NCI-H524 (cell line): ENCODE data around the gene TJP1.
"Not testable (repeated sequence)": the region's sequence is repeated elsewhere in the genome, so short reads cannot be mapped to it uniquely, and the experiment has no call there.

Experiments
- DNase-seq, 2 experiments: peaks; one replicate each; lab custom pipeline; 2025; lab: John Stamatoyannopoulos, UW

TJP1 gene

GRCh38 chr15:29838352-29839010 lies 16.2 kb upstream of the TJP1 start:
- DNase-seq, result no peak

DNA sequence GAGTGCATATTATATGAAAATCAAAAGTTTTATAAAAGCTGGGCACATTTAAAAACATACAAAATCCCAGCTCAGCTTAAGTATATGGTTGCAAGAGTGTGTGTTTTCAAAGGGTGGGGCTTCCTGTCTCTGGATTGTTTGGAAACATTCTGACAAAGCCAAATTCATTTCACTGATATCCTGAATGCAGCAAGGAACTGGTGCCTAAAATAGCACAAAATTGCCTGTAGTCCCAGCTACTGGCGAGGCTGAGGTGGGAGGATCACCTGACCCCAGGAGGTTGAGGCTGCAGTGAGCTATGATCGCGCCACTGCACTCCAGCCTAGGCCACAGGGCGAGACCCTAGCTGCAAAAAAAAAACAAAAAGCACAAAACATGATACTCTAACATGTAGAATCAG lies 13.0 kb upstream of the TJP1 start:
- DNase-seq, result no peak

GRCh38 chr15:29832709-29833108 lies 10.4 kb upstream of the TJP1 start:
- DNase-seq, result no peak

DNA sequence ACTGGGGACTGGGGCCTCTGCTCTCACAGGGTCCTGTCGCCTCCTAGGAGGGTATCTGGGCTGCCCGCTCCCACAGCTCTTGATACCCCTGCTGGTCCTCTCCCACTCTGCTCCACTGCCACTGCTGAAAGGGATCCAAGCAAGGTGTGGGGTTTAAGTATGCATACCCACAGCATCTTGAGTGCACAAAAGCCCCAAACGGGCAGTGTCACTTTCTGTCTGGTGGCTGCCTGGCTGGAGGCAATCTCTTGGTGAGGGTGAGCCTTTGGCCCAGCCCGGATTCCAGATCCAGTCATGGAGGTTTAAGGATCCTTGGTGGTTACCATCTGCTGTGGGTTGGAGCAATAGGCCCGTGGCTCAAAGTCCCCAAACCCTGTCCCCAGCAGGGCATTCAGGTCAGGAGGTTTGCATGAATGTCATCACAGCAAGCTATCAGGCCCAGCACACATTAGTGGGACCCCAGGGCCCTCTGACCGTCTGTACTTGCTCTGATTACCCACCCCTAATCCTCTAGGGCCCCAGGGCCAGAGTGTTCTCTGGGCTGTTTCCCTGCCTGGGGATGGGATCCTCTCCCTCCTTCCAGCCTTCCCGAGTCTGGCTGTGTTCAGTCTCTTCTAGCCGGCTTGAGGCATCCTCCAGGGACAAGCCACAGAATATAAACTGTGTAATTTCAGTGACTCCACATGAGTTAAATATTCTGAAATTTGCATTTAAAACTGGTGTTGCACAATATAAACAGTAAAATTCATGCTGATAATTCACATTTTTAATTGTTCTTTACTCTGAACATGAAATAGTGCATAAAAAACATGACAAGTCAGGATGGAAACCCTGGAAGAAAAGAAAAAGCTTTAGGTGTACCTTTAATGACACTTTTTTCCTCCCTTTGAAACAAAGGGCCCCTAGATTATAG lies 4.9 kb upstream of the TJP1 start:
- no peak for DNase-seq

DNA sequence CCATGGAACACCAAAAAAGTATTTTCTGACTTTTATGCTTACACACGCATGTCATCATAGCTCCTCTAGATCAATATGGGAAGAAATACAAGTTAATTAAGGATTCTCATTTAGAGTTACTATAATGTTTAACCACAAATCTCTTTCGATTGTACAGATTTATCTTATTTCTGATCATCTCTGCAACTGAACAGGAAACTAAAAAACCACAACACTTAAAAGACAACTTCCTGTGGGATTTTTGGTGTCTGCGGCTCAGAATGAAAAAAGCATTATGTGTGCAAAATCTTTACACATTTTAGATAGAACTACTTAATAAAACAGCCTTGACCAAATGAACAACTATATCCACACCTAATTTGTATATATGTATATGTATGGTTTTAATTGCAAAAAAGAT lies 3.0 kb upstream of the TJP1 start:
- no peak for DNase-seq

DNA sequence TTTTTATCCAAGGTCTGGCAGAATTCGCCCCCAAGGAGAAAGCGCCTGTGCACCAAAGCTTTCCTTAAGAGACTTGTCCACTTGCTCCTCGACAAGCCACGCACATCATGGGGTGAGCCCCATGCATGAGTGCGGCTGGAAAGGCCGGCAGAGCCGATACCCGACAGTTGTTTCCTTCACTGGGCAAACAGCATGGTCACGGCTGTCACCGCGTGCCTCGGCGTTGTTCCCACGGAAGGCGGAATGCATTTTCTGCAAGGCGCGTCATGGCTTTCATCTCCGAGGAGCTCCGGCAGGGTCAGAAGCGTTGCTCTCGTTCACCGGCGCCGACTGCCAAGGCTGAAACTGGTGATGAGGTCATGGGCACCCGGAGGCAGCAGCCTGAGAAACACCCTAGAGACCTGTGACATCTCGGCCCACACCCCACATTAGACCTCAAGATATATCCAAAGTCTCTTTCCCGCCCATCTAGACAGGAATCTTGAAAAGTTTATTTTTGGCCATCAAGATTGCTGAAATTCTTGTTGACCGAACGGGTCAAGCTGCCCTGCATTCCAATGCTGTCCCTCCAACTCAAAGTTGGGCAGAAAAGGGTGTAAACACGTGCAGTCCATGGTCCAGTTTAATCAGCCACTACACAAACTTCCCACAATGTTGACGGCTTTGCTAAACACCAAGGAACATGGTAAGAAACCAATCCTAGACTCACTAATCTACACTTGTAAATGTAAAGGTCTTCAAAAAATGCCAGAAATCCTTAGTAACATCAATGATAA lies 604 bp upstream of the TJP1 start:
- DNase-seq, result no peak

GRCh38 chr15:29821416-29822099 lies 710 bp downstream of the TJP1 start:
- DNase-seq, result peak; percentile 51 to 67

GRCh38 chr15:29820394-29821154 lies 1.7 kb downstream of the TJP1 start:
- no peak for DNase-seq

- no peak for DNase-seq
These were observed 2.3 kb downstream of the TJP1 start for GRCh38 chr15:29819979-29820378.

- no peak for DNase-seq
These were observed 4.1 kb downstream of the TJP1 start for GRCh38 chr15:29818141-29818540.

DNA sequence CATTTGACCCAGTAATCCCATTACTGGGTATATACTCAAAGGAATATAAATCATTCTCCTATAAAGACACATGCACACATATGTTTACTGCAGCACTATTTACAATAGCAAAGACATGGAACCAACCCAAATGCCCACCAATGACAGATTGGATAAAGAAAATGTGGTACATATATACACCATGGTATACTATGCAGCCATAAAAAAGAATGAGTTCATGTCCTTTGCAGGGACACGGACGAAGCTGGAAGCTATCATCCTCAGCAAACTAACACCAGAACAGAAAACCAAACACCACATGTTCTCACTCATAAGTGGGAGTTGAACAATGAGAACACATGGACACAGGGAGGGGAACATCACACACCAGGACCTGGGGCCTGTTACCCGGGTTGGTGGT lies 4.8 kb downstream of the TJP1 start:
- not testable (repeated sequence) for DNase-seq

DNA sequence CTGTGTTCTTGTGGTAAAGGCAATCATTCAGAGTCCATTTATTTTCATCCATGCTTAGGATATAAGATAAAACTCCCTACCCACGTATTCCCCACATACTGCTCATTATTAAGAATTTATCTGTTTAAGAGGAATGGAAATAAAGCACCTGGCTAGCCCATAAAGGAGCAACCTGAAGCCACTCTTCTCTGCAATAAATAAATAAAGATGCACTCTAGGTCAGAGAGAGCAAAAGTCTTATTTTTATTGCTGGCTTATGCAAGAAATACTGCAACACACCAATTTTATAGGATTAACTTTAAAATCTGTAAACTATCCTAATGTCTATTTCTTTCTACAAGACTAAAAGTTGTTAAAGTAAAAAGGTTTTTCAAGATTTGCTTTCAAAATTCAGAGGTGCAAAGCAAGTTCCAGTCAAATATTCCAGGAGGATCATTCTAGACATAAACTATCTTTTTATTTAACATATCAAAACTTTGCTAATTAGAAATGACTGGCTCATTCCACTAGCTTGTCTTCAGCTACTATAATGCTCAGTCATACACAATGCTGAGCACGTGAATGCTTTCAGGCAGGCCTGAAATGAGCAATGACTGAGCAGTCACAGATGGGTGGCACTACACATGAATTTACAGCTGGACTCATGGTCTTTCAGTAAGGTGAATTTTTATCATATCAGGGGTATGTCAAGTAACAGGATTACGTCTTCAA lies 7.1 kb downstream of the TJP1 start:
- peak; percentile 35 to 68 for DNase-seq

GRCh38 chr15:29813009-29813408 lies 9.3 kb downstream of the TJP1 start:
- DNase-seq, result no peak

DNA sequence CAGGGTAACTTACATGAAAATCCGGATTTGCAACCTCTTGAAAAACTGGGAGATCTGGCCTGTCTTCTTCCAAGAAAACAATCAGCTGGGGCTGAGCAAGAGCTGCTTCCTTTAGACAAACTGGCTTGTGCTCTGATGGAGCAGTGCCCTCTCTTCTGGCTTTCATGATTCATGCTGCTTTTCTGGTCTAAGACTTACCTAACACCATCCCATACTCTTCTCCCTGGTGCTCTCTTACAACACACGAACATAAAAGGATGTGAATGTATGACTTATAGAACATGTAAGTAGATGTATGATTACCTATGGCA lies 9.9 kb downstream of the TJP1 start:
- DNase-seq, result no peak

GRCh38 chr15:29811691-29812383 lies 10.4 kb downstream of the TJP1 start:
- DNase-seq, result no peak

DNA sequence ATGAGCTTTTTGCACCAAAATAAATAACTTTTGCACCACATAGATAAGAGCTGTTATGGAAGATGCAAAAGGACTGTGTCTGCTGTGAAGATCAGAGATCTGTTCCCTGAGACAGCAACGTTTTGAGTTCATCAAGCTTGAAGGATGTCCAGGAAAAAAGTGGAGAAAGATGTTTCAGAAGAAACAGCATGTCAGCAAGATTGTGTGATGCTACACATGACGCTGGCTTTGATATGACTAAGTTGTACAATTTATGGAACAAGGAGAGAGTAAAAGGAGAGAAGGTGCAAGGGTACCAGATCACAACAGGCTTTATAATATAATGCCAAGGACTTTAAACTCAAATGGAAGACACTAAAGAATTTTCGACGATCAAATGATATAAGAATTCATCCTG lies 16.6 kb downstream of the TJP1 start:
- no peak for DNase-seq

DNA sequence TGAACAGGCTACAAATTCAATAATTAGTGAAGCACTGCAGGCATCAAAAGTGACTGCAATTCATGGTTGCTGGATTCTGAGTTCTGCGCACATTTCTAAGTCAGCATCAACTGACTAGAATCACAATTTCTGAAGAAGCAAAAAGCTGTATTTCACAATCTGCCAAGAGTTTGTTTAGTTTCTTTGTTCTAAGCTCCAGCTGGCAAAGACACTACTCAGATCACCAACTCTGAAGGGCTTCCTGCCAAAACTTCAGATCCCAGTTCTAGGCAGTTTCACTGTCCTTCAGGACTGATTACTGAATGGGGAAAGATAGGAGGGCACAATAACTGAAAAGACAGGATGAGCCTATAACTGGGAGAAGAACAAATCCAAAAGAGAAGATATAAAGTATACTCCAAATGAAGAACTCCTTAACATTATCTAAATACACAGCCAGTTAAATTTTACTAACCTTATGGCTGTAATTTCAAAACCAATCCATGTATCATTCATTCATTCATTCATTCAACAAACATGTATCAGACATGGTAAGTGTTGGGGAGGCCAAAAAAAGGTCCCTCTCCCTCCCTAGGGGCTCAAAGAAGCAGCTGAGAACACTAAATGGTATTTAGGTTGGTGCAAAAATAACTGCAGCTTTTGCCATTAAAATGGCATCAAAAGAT lies 17.1 kb downstream of the TJP1 start:
- no peak for DNase-seq

GRCh38 chr15:29802411-29802810 lies 19.9 kb downstream of the TJP1 start:
- no peak for DNase-seq

DNA sequence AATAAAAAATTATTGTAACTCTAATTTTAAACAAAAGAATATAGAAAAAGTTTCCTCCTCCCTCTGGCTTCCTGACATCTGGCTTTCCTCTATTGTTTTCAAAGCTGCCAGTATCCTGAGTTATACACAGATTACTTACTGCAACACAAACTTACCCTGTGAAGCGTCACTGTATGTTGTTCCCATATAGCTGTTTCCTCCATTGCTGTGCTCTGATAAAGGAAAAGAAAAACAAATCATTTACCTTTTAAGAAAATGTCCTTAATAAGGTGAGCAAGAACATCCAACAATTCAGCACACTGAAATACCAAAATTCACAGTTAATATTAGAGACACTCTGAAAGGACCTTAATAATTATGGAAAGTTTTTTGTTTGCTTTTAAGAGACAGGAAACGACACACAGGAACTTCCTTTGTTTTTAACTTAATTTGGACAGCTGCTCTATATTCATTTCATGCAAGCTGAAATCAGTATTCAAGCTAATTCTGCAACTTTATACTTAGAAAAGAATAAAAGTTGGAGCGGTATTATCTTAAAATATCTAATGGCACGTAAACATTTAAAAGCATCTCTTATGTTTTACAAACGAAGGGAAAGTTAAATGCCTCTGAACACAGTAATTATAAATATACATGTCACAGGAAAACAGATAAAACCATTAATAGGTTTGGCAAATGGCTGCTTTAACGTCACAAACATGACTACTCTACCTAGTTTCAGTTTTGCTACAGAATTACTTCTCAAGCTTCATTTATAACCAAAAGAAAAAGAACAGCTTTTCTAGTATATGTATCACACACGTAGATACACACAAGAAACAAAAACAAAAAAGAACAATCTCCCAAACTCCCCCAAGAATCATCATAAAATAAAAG lies 21.5 kb downstream of the TJP1 start:
- DNase-seq, result no peak
